Measurements from ENCODE around the gene KICS2. TPM values are rescaled to one million over a fixed set of nuclear protein-coding genes. Genes with fewer than 3 reads are reported as not detected.

Gene KICS2
- total RNA-seq, 1 donor from 2014 or later = 5.2 TPM

- Histone ChIP-seq H3K4me3 (ENCODE audit: low read depth, low read length) (no peak overlapping the region), H3K27me3 (ENCODE audit: control insufficient read depth, insufficient read depth, low read length) (no peaks in the 10 kb centered on the region), H3K36me3 (ENCODE audit: control insufficient read depth, insufficient read depth, low read length) (no peaks in the 10 kb centered on the region)
- TF ChIP-seq, protein P1, sequence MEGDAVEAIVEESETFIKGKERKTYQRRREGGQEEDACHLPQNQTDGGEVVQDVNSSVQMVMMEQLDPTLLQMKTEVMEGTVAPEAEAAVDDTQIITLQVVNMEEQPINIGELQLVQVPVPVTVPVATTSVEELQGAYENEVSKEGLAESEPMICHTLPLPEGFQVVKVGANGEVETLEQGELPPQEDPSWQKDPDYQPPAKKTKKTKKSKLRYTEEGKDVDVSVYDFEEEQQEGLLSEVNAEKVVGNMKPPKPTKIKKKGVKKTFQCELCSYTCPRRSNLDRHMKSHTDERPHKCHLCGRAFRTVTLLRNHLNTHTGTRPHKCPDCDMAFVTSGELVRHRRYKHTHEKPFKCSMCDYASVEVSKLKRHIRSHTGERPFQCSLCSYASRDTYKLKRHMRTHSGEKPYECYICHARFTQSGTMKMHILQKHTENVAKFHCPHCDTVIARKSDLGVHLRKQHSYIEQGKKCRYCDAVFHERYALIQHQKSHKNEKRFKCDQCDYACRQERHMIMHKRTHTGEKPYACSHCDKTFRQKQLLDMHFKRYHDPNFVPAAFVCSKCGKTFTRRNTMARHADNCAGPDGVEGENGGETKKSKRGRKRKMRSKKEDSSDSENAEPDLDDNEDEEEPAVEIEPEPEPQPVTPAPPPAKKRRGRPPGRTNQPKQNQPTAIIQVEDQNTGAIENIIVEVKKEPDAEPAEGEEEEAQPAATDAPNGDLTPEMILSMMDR (IDR thresholded peaks at IDR 0.05; ENCODE audit: insufficient read depth, low read length, poor library complexity, severe bottlenecking) = no peak
- no peak for DNase-seq (ENCODE audit: low read depth)
Observed at GRCh38 chr12:64178122-64178521, 44.0 kb downstream of the KICS2 start.

DNA sequence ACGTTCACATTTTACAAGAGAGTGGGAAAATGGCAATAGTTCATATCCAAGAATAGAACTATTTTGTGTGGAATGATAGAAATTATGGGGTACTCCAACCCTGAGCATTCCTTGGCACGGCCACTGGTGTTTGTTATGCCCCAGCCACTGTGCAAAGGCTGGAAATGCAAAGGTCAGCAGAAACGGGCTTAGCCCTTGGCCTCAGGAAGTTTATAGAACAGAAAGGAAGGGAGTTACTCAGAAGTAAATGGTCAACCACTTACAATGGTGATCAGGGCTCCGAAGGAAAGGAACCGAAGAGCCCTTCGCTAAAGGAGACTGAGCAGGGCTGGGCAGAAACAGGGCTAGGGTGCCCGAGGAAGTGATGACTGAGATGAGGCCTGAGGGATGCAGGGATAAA lies 45.1 kb downstream of the KICS2 start:
- DNase-seq (ENCODE audit: low read depth) = no peak
- Histone ChIP-seq H3K4me3 (ENCODE audit: low read depth, low read length) (no peak overlapping the region), H3K36me3 (ENCODE audit: control insufficient read depth, insufficient read depth, low read length) (no peaks in the 10 kb centered on the region), H3K27me3 (ENCODE audit: control insufficient read depth, insufficient read depth, low read length) (no peaks in the 10 kb centered on the region)
- TF ChIP-seq, protein P1 (IDR thresholded peaks at IDR 0.05; ENCODE audit: insufficient read depth, low read length, poor library complexity, severe bottlenecking) = no peak

DNA sequence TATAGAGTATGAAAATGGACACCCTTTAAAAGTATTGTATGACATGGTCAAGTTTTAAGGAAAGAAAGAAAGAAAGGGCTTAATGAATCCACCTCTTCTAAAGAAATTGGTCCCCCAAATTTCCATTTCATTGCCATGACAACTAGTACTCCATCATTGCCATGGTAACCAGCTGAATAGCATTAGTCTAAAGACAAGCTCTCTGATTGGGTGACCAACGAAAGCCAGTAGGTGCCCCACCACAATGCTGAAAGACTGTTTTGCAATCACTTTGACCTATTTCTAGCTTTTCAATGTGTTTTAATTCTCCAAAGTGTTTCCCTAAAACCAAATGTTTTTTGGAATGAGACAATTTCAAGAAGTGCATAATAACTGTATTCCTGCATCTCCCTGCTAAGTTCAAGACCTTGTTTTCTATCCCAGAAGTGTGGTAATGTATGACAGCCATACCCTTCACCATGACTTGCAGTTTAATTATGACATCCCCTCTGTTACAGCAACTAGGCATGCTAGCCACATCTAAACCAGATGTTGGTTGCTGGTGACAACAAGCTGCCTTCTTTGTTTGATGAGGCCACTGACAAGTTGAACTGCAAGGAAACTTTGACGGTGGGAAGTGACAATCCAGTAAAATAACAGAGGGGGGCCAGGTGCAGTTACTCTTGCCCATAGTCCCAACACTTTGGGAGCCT lies 46.7 kb downstream of the KICS2 start:
- Histone ChIP-seq H3K27me3 (ENCODE audit: control insufficient read depth, insufficient read depth, low read length) (no peaks in the 10 kb centered on the region), H3K4me3 (ENCODE audit: low read depth, low read length) (no peak overlapping the region), H3K36me3 (ENCODE audit: control insufficient read depth, insufficient read depth, low read length) (no peaks in the 10 kb centered on the region)
- DNase-seq (ENCODE audit: low read depth) = no peak
- TF ChIP-seq, protein P1 (IDR thresholded peaks at IDR 0.05; ENCODE audit: insufficient read depth, low read length, poor library complexity, severe bottlenecking) = no peak

- no peaks in the 10 kb centered on the region for H3K27me3 ChIP-seq (ENCODE audit: control insufficient read depth, insufficient read depth, low read length)
- TF ChIP-seq, protein P1 (IDR thresholded peaks at IDR 0.05; ENCODE audit: insufficient read depth, low read length, poor library complexity, severe bottlenecking) = no peak
- H3K36me3 ChIP-seq (ENCODE audit: control insufficient read depth, insufficient read depth, low read length) = no peaks in the 10 kb centered on the region
- no peak for DNase-seq (ENCODE audit: low read depth)
- H3K4me3 ChIP-seq (ENCODE audit: low read depth, low read length) = no peak overlapping the region
Observed at GRCh38 chr12:64173456-64173855, 48.6 kb downstream of the KICS2 start.

Other genes starting within 250 kb of the KICS2 start
- gene C12orf56, start 168.5 kb upstream of the KICS2 start, total RNA-seq = 0.55 and 0.84 TPM in 2 replicates
- 127 and 129 TPM in 2 replicates for gene XPOT, start 182.1 kb upstream of the KICS2 start, total RNA-seq
- 20.9 and 21.0 TPM in 2 replicates for gene TBK1, start 229.8 kb upstream of the KICS2 start, total RNA-seq

Data from kidney epithelial cell (primary cell).